ENCODE results near the gene ARID1A. TPM values are rescaled to one million over a fixed set of nuclear protein-coding genes. Genes with fewer than 3 reads are reported as not detected.

ARID1A gene
- total and polyA plus RNA-seq, 2 experiments from 2014 or later, result 50.0 to 104 TPM

DNA sequence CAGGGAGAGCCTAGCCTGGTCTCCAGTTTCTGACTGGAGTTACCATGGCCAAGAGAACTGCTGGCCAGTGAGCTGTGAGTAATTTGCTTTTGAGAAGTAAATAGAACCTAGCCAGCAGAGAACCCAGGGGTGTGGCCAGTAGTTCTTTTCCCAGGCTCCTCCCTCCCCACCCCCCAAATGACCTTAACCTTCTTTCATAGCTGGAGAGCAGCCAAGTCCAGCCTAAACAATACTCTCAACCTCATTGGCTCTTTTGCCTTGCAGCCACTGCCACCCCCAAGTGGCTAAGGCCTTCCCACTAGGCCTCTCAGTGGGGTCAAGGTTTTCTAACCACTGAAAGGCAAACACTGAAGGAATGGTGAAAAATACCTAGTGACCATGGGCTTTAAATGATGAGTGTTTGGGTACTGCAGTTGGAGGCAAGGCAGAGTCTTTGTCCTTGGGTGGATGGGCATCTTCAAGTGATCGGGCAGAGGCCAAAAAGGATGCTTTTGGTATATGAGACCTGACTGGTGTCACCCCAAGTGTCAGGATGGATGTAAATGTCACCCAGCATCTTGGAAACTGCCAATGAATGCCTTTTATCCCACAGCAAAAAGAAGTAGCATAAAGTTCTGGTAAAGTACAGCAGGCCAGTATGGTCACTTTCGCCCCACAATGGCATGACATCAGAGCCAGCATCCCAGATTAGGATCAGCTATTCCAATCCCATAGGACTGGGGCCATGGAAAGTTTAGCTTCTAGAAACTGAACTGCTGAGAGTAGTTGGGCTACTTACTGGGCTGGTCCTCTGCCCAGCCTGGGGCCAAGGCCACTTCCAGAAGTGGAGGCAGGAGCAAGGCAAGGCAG lies 88.4 kb downstream of the ARID1A start:
- peak; percentile 53 for DNase-seq (ENCODE audit: low spot score)
- TF ChIP-seq CREB1 (CRISPR knock-in tag; IDR thresholded peaks at IDR 0.05; ENCODE audit: low read depth) (no peak), POLR2AphosphoS5 (IDR thresholded peaks at IDR 0.05; ENCODE audit: low read depth) (no peak), CTCF (conservative IDR thresholded peaks at IDR 0.05; ENCODE audit: low read depth in 2 of 2) (no peak), EZH2 (IDR thresholded peaks at IDR 0.05; ENCODE audit: low read depth, unreplicated experiment) (no peak)
- no peaks in the 10 kb centered on the region; the same call in 1 of the 2 replicates for H4K20me1 ChIP-seq (replicated peaks; ENCODE audit: insufficient read depth)
- peaks cover 14% of the 10 kb centered on the region for H3K27me3 Mint-ChIP-seq (ENCODE audit: insufficient read depth, low read depth, poor library complexity)
- no peak overlapping the region for H3K4me3 ChIP-seq
- peaks cover 37% of the 10 kb centered on the region for H3K4me1 ChIP-seq (ENCODE audit: insufficient read depth)
- no peak overlapping the region for H2AFZ ChIP-seq
- H3K4me3 Mint-ChIP-seq, result no peak overlapping the region
- H3F3A ChIP-seq (replicated peaks; ENCODE audit: low read depth), result peaks cover 19% of the 10 kb centered on the region
- peaks cover 30% of the 10 kb centered on the region for H3K36me3 Mint-ChIP-seq (ENCODE audit: low read depth)
- H3K4me2 ChIP-seq, result no peak overlapping the region
- H3K4me1 Mint-ChIP-seq, result peaks cover 53% of the 10 kb centered on the region
- no peaks in the 10 kb centered on the region for H3K79me2 ChIP-seq (replicated peaks; ENCODE audit: insufficient read depth)
- no peaks in the 10 kb centered on the region for H3K27me3 ChIP-seq (ENCODE audit: insufficient read depth)
- peaks cover 5% of the 10 kb centered on the region; the same call in 1 of the 2 replicates for H3K36me3 ChIP-seq (ENCODE audit: insufficient read depth)
- H3K27ac Mint-ChIP-seq, result no peak overlapping the region; the same call in 1 of the 2 replicates
- no peaks in the 10 kb centered on the region for H3K9me2 ChIP-seq (ENCODE audit: insufficient read depth)
- ATAC-seq, result peak; percentile 6
- H3K27ac ChIP-seq (ENCODE audit: low read depth), result peak overlapping the region; percentile 24; the same call in 1 of the 2 replicates
- H3K9me3 Mint-ChIP-seq, result no peaks in the 10 kb centered on the region; the same call in 1 of the 3 replicates

- Histone ChIP-seq H3K4me1 (ENCODE audit: insufficient read depth) (peaks cover 37% of the 10 kb centered on the region), H3K36me3 (ENCODE audit: insufficient read depth) (peaks cover 4% of the 10 kb centered on the region; the same call in 1 of the 2 replicates), H3K27me3 (ENCODE audit: insufficient read depth) (no peaks in the 10 kb centered on the region), H3K4me2 (no peak overlapping the region), H3F3A (replicated peaks; ENCODE audit: low read depth) (peaks cover 19% of the 10 kb centered on the region), H4K20me1 (replicated peaks; ENCODE audit: insufficient read depth) (no peaks in the 10 kb centered on the region; the same call in 1 of the 2 replicates), H3K27ac (ENCODE audit: low read depth) (peak overlapping the region; percentile 13; the same call in 1 of the 2 replicates), H3K79me2 (replicated peaks; ENCODE audit: insufficient read depth) (no peaks in the 10 kb centered on the region), H2AFZ (no peak overlapping the region), H3K4me3 (no peak overlapping the region), H3K9me2 (ENCODE audit: insufficient read depth) (no peaks in the 10 kb centered on the region)
- no peaks in the 10 kb centered on the region; the same call in 1 of the 3 replicates for H3K9me3 Mint-ChIP-seq
- ATAC-seq (no peak), DNase-seq (ENCODE audit: low spot score) (no peak)
- H3K4me1 Mint-ChIP-seq, result peaks cover 53% of the 10 kb centered on the region
- H3K27me3 Mint-ChIP-seq (ENCODE audit: insufficient read depth, low read depth, poor library complexity), result peaks cover 14% of the 10 kb centered on the region
- peaks cover 23% of the 10 kb centered on the region for H3K36me3 Mint-ChIP-seq (ENCODE audit: low read depth)
- H3K27ac Mint-ChIP-seq, result no peak overlapping the region
- no peak overlapping the region for H3K4me3 Mint-ChIP-seq
- no peak for TF ChIP-seq ZNF114 (CRISPR knock-in tag; IDR thresholded peaks at IDR 0.05)
- TF ChIP-seq POLR2AphosphoS5 (IDR thresholded peaks at IDR 0.05; ENCODE audit: low read depth), result no peak
- no peak for TF ChIP-seq REST (IDR thresholded peaks at IDR 0.05; ENCODE audit: unreplicated experiment)
- no peak for TF ChIP-seq ETS1 (IDR thresholded peaks at IDR 0.05)
- no peak for TF ChIP-seq CTCF (conservative IDR thresholded peaks at IDR 0.05; ENCODE audit: low read depth in 2 of 2)
- TF ChIP-seq EZH2 (IDR thresholded peaks at IDR 0.05; ENCODE audit: low read depth, unreplicated experiment), result no peak
- no peak for TF ChIP-seq STAT1 (IDR thresholded peaks at IDR 0.05; ENCODE audit: unreplicated experiment)
- no peak for TF ChIP-seq JUNB (IDR thresholded peaks at IDR 0.05; ENCODE audit: unreplicated experiment)
- no peak for TF ChIP-seq NANOG (IDR thresholded peaks at IDR 0.05; ENCODE audit: borderline replicate concordance)
- no peak for TF ChIP-seq EZH2phosphoT487 (IDR thresholded peaks at IDR 0.05; ENCODE audit: unreplicated experiment)
These were observed 89.1 kb downstream of the ARID1A start for GRCh38 chr1:26784886-26785285.

Measured in GM23338 (cell line).